A673 (cell line): ENCODE measurements around the gene OCEL1. TPM values are rescaled to one million over a fixed set of nuclear protein-coding genes. Genes with fewer than 3 reads are reported as not detected.

Experiments
- BruUV-seq: library from RNA; stranded (reverse); fragments of 400-500 nt; replicated peaks from 2 replicates; lab custom pipeline; 2021; lab: Mats Ljungman, UMichigan
- CTCF ChIA-PET: fragments of 300-600 bp; sonication (Branson Sonifier 250); formaldehyde crosslinking; loops from one replicate; lab custom pipeline; 2022; ENCODE audit warnings: antibody characterized with exemption; lab: Charles Lee
- POLR2A ChIA-PET: fragments of 300-600 bp; sonication (Branson Sonifier 250); formaldehyde crosslinking; loops from one replicate; lab custom pipeline; 2022; ENCODE audit warnings: antibody characterized with exemption; ENCODE audit not compliant: low non-redundant PET; lab: Charles Lee
- DNase-seq: peaks from one replicate; pipeline ENCODE4 v3.0.0-alpha.2; 2015; ENCODE audit warnings: low spot score
- H3K27ac ChIP-seq: fragments of 200-600 bp; sonication (generic); 2 replicates; pipeline ENCODE4 v1.5.1; 2016; ENCODE audit warnings: mixed run types, low read depth, mild to moderate bottlenecking, mixed read lengths, antibody characterized with exemption, low read length; ENCODE audit not compliant: poor library complexity, severe bottlenecking
- H3K27me3 ChIP-seq: fragments of 200-600 bp; sonication (generic); replicated peaks from 2 replicates; pipeline ENCODE4 v1.6.1; 2017; ENCODE audit warnings: mixed run types, low read depth, mild to moderate bottlenecking, mixed read lengths, antibody characterized with exemption, low read length; ENCODE audit not compliant: insufficient read depth, poor library complexity
- H3K36me3 ChIP-seq: fragments of 200-600 bp; sonication (generic); 2 replicates; pipeline ENCODE4 v1.6.1; 2016; ENCODE audit warnings: mixed run types, mild to moderate bottlenecking, mixed read lengths, antibody characterized with exemption, low read length; ENCODE audit not compliant: insufficient read depth, poor library complexity, severe bottlenecking
- H3K4me1 ChIP-seq: fragments of 200-600 bp; sonication (generic); 2 replicates; pipeline ENCODE4 v1.6.1; 2017; ENCODE audit warnings: mixed run types, mild to moderate bottlenecking, mixed read lengths, antibody characterized with exemption, low read length; ENCODE audit not compliant: insufficient read depth, poor library complexity, severe bottlenecking
- H3K4me3 ChIP-seq: fragments of 200-600 bp; sonication (generic); 2 replicates; pipeline ENCODE4 v1.5.1; 2016; ENCODE audit warnings: low read depth, mixed run types, mild to moderate bottlenecking, mixed read lengths, low read length; ENCODE audit not compliant: poor library complexity, severe bottlenecking
- H3K9me3 ChIP-seq: fragments of 200-600 bp; sonication (generic); 2 replicates; pipeline ENCODE4 v1.6.1; 2016; ENCODE audit warnings: mixed run types, low read depth, mild to moderate bottlenecking, mixed read lengths, antibody characterized with exemption, low read length; ENCODE audit not compliant: poor library complexity, severe bottlenecking
- EZH2 ChIP-seq: fragments of 200-600 bp; sonication (generic); IDR thresholded peaks from 2 replicates; pipeline ENCODE4 v1.6.1; 2017; ENCODE audit warnings: borderline replicate concordance, low read depth, mild to moderate bottlenecking, mixed read lengths, antibody characterized with exemption, low read length; ENCODE audit not compliant: poor library complexity, severe bottlenecking
- intact Hi-C: fragments of 100-400 bp; cut with micrococcal nuclease; formaldehyde crosslinking; loops from one replicate; pipeline ENCODE4 v1.10.0; 2022; ENCODE audit not compliant: unreplicated experiment
- total RNA-seq: library from RNA; stranded (reverse); gene quantifications from 2 replicates; pipeline ENCODE4 v1.2.3, GENCODE V29; 2021
- TF ChIP-seq, protein P1 (sequence below): fragments of 300-800, 200-600 bp; sonication (generic); conservative IDR thresholded peaks from 2 replicates; pipeline ENCODE4 v1.5.1; 2017; ENCODE audit warnings: low read depth, mild to moderate bottlenecking, antibody characterized with exemption, low read length, moderate library complexity, mixed read lengths

OCEL1 gene
- total RNA-seq, 1 experiment from 2014 or later: 8.2 TPM

DNA sequence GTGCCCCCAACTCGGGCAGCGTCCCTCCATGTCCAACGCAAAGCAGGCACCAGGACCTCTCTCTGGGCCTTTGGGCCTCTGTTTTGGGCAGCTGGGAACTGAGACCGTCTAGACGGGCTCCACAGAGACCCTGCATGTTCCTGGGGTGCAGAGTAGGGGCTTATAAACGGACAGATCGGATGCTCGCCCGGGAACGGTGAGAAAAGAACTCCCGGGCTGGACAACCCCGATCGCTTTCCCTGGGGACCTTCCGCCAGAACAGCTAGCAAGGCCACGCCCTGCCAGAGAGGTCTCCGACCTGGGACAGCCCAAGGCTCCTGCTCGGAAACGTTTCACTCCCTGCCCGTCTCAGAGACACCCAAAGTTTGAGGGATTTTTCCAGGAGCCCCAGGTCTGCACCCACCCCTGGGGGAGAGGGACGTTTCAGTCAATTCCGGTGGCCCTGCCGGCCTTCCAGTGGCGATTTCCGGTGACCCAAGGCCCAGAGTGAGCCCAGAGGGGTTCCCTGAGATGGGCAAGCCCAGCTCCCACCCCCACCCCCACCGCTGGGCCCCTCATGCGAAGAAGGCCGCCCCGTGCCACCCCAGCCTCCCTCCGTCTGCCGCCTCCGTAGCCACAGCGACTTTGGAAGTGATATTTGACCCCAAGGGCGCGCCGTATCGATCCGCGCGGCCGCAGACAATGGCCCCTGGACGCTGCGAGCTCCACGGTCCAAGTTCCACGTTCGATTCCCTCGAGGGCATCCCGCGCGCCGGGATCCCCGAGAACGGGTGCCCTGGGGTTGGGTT lies 18.0 kb downstream of the OCEL1 start:
- TF ChIP-seq, protein P1, sequence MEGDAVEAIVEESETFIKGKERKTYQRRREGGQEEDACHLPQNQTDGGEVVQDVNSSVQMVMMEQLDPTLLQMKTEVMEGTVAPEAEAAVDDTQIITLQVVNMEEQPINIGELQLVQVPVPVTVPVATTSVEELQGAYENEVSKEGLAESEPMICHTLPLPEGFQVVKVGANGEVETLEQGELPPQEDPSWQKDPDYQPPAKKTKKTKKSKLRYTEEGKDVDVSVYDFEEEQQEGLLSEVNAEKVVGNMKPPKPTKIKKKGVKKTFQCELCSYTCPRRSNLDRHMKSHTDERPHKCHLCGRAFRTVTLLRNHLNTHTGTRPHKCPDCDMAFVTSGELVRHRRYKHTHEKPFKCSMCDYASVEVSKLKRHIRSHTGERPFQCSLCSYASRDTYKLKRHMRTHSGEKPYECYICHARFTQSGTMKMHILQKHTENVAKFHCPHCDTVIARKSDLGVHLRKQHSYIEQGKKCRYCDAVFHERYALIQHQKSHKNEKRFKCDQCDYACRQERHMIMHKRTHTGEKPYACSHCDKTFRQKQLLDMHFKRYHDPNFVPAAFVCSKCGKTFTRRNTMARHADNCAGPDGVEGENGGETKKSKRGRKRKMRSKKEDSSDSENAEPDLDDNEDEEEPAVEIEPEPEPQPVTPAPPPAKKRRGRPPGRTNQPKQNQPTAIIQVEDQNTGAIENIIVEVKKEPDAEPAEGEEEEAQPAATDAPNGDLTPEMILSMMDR: no peak
- no peak for TF ChIP-seq EZH2
- no peaks in the 10 kb centered on the region for H3K27me3 ChIP-seq
- no peaks in the 10 kb centered on the region for H3K9me3 ChIP-seq
- DNase-seq: no peak
- no peak overlapping the region for H3K27ac ChIP-seq
- H3K4me3 ChIP-seq: peak overlapping the region; percentile 66
- peaks cover 12% of the 10 kb centered on the region for H3K4me1 ChIP-seq
- ChIA-PET CTCF (interaction anchor here (1.1 kb wide), 1 partner anchor 39 kb away, joined by 3 read pairs; no protein-coding TSS in a partner anchor), POLR2A (no interaction called here)
- intact Hi-C loops: no loop called here
- no peaks in the 10 kb centered on the region for H3K36me3 ChIP-seq
- no TSS peak for BruUV-seq

DNA sequence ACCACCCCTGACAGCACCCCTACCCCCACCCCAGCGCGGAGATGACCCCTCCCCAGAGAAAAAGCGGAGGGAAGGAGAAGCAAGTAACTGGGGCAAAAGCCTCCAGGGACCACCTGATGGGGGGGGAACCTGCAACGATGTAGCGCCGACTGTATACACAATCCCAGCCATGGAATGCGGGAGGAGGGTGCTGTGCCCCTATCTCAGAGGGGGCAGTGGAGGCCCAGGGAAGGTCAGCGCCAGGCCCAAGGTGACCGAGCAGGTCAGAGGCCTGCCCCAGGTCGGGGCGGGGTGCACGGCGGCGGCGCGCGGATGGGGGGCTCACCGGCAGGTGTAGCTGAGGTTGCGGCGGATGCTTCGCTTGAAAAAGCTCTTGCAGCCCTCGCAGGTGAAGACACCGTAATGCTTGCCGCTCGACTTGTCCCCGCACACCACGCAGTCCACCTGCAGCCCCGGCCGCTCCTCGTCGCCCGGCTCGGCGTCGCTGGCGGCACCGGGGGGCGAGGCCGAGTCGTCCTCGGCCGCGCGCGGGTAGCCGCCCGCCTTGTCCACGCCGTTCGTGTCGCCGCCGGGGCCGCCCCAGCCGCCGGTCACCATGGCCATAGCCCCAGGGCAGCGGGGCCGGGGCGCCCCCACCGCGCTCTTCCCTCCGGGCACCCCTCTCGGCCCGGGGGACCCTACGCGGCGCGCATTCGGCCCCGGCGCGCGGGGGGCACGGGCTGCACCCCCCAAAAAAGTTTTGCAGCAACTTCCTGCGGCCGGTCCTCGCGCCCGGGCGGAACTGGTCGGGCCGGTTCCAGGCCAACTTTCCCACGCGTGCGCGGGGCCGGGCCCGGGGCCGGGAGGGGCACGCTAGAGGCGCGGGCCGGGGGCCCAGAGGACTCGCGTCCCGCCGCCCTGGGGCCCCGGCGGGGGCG lies 18.9 kb downstream of the OCEL1 start:
- intact Hi-C loops: no loop called here

DNA sequence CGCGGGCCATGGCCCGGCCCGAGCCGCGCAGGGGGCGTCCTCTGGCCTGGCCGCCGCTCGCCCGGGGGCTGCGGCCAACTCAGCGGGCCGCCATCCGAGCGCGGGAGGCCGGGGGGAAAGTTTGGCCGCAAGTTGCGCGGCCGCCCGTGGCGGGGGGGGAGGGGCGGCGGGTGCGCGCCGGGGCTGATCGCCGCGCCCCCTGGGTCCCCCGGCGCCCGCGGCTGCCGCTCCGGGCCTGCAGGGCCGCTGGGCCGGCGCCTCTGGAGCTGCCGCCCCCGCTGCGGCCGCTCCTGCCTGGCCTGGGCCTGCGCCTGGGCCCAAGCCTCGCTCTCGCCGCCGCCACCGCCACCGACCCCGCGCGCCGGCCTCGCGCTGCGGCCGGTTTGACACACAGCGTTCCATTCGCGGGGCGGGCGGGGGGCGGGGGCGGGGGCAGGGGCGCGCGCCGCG lies 19.5 kb downstream of the OCEL1 start, which contains the start of gene NR2F6:
Gene NR2F6, minus strand, starts transcription at position 385 of the 450 bp plus-strand sequence. CDS start 699 bp downstream, outside the sequence.
- Histone ChIP-seq H3K36me3 (no peaks in the 10 kb centered on the region), H3K27ac (peak within 1 kb of the TSS; percentile 65), H3K9me3 (no peaks in the 10 kb centered on the region), H3K27me3 (no peaks in the 10 kb centered on the region), H3K4me1 (peaks cover 12% of the 10 kb centered on the region), H3K4me3 (peak within 1 kb of the TSS; percentile 66)
- CTCF ChIA-PET: no interaction called here
- DNase-seq: no peak
- TF ChIP-seq EZH2: no peak
- TF ChIP-seq, protein P1: no peak
- intact Hi-C loops: no loop called here
- BruUV-seq: no TSS peak
- POLR2A ChIA-PET: no interaction called here

More for the DNA sequence above, 18.9 kb downstream of the OCEL1 start:
- Histone ChIP-seq H3K4me1 (peaks cover 12% of the 10 kb centered on the region), H3K36me3 (no peaks in the 10 kb centered on the region), H3K27ac (peak overlapping the region; percentile 23), H3K27me3 (no peaks in the 10 kb centered on the region), H3K9me3 (no peaks in the 10 kb centered on the region), H3K4me3 (peak overlapping the region; percentile 66)
- ChIA-PET CTCF (no interaction called here), POLR2A (no interaction called here)
- no TSS peak for BruUV-seq
- DNase-seq: no peak
- TF ChIP-seq, protein P1: no peak
- TF ChIP-seq EZH2: no peak
